HCT116 (cell line): Measurements from ENCODE around the gene PHTF1. TPM values are rescaled to one million over a fixed set of nuclear protein-coding genes. Genes with fewer than 3 reads are reported as not detected.

Experiments used
- ATAC-seq: fragments of 200-7000 bp; cut with Tn5 transposase; 2 replicates; pipeline ENCODE4 v1.9.1; 2020; ENCODE audit warnings: mild to moderate bottlenecking, moderate library complexity
- BruUV-seq: library from RNA; stranded (reverse); fragments of 400-500 nt; replicated peaks from 2 replicates; lab custom pipeline; 2021; lab: Mats Ljungman, UMichigan
- CTCF ChIA-PET: fragments of 300-600 bp; sonication (Branson Sonifier 250); formaldehyde crosslinking; loops from one replicate; lab custom pipeline; 2021; ENCODE audit warnings: antibody characterized with exemption; lab: Charles Lee
- POLR2A ChIA-PET: fragments of 300-600, 350-600 bp; sonication (Branson Sonifier 250); formaldehyde crosslinking; loops from one replicate; lab custom pipeline; 2021; ENCODE audit warnings: antibody characterized with exemption; lab: Charles Lee
- RAD21 ChIA-PET, 2 experiments: fragments of 300-600 bp; sonication (Branson Sonifier 250); formaldehyde crosslinking; loops; one replicate each; lab custom pipeline; 2023; ENCODE audit warnings: low total read pairs in 2 of 2; ENCODE audit not compliant: uncharacterized antibody in 2 of 2, unreplicated experiment in 2 of 2, low non-redundant PET in 1 of 2; lab: Charles Lee
- DNase-seq: peaks from one replicate; pipeline ENCODE4 v3.0.0-alpha.2; 2010; ENCODE audit warnings: low read depth, low spot score
- H2AFZ ChIP-seq: fragments of 200-600 bp; shearing (Covaris generic), sonication (generic); 2 replicates; pipeline ENCODE4 v1.6.1; 2017; ENCODE audit warnings: low read depth, mixed run types, mixed read lengths, antibody characterized with exemption, low read length; ENCODE audit not compliant: poor library complexity, severe bottlenecking
- H3K27ac ChIP-seq: 2 replicates; pipeline ENCODE4 v1.5.1; 2012; ENCODE audit warnings: low read depth, low read length
- H3K27me3 ChIP-seq: fragments of 200-600 bp; sonication (generic); 2 replicates; pipeline ENCODE4 v1.6.1; 2016; ENCODE audit warnings: mixed run types, low read length, mixed read lengths; ENCODE audit not compliant: insufficient read depth
- H3K36me3 ChIP-seq, 2 experiments: fragments of 200-500 bp in 1 of 2; fragments of 200-600 bp in 1 of 2; sonication (Bioruptor generic) in 1 of 2; sonication (generic) in 1 of 2; 2 replicates each; pipeline versions ENCODE4 v1.5.1 to v1.6.1; 2014 to 2016; ENCODE audit warnings: low read length in 2 of 2, inconsistent platforms in 1 of 2, mixed read lengths in 1 of 2, mixed run types in 1 of 2; ENCODE audit not compliant: insufficient read depth in 2 of 2, control insufficient read depth in 1 of 2
- H3K4me1 ChIP-seq, 2 experiments: fragments of 200-600 bp in 1 of 2; sonication (generic) in 1 of 2; 2 replicates each; pipeline versions ENCODE4 v1.5.1 to v1.6.1; 2012 to 2017; ENCODE audit warnings: low read length in 2 of 2, inconsistent platforms in 1 of 2, mild to moderate bottlenecking in 1 of 2, mixed read lengths in 1 of 2, mixed run types in 1 of 2, moderate library complexity in 1 of 2; ENCODE audit not compliant: insufficient read depth in 2 of 2, control insufficient read depth in 1 of 2
- H3K4me2 ChIP-seq: fragments of 200-600 bp; sonication (generic); 2 replicates; pipeline ENCODE4 v1.6.1; 2017; ENCODE audit warnings: mixed run types, low read length, mixed read lengths
- H3K4me3 ChIP-seq, 2 experiments: fragments of 200-600 bp in 1 of 2; sonication (generic) in 1 of 2; replicated peaks in 1 of 2; 2 replicates each; pipeline ENCODE4 v1.5.1; 2011 to 2016; ENCODE audit warnings: low read length in 2 of 2, control low read depth in 1 of 2, low read depth in 1 of 2, mild to moderate bottlenecking in 1 of 2, mixed read lengths in 1 of 2, mixed run types in 1 of 2
- H3K79me2 ChIP-seq: fragments of 200-600 bp; sonication (generic); 2 replicates; pipeline ENCODE4 v1.6.1; 2017; ENCODE audit warnings: mild to moderate bottlenecking, mixed run types, low read length, moderate library complexity, mixed read lengths; ENCODE audit not compliant: insufficient read depth
- H3K9ac ChIP-seq: fragments of 200-600 bp; sonication (generic); 2 replicates; pipeline ENCODE4 v1.6.1; 2016; ENCODE audit warnings: low read length, mixed read lengths
- H3K9me2 ChIP-seq: fragments of 200-600 bp; sonication (generic), shearing (Covaris generic); 2 replicates; pipeline ENCODE4 v1.6.1; 2017; ENCODE audit warnings: mixed run types, mild to moderate bottlenecking, moderate library complexity; ENCODE audit not compliant: insufficient read depth
- H3K9me3 ChIP-seq, 2 experiments: fragments of 200-500 bp in 1 of 2; fragments of 200-600 bp in 1 of 2; sonication (Bioruptor generic) in 1 of 2; sonication (generic) in 1 of 2; 2 replicates each; pipeline ENCODE4 v1.6.1; 2014 to 2017; ENCODE audit warnings: low read length in 2 of 2, mixed read lengths in 2 of 2, inconsistent platforms in 1 of 2, low read depth in 1 of 2, mild to moderate bottlenecking in 1 of 2, mixed run types in 1 of 2, moderate library complexity in 1 of 2; ENCODE audit not compliant: control insufficient read depth in 1 of 2, insufficient read depth in 1 of 2
- H4K20me1 ChIP-seq: fragments of 200-600 bp; sonication (generic), shearing (Covaris generic); 2 replicates; pipeline ENCODE4 v1.6.1; 2017; ENCODE audit warnings: mixed run types, mild to moderate bottlenecking, moderate library complexity; ENCODE audit not compliant: insufficient read depth
- CTCF ChIP-seq, 3 experiments: fragments of 200-600 bp in 1 of 3; sonication (generic) in 1 of 3; IDR thresholded peaks in 2 of 3; conservative IDR thresholded peaks in 1 of 3; 2 replicates each; pipeline ENCODE4 v1.5.1; 2012 to 2017; ENCODE audit warnings: low read depth in 2 of 3, low read length in 2 of 3, antibody characterized with exemption in 1 of 3, borderline replicate concordance in 1 of 3, control low read depth in 1 of 3, mild to moderate bottlenecking in 1 of 3, mixed read lengths in 1 of 3, mixed run types in 1 of 3, moderate library complexity in 1 of 3; ENCODE audit not compliant: insufficient read depth in 1 of 3
- EGR1 ChIP-seq: IDR thresholded peaks from 2 replicates; pipeline ENCODE4 v1.6.1; 2012; ENCODE audit warnings: low read depth
- ELF1 ChIP-seq: IDR thresholded peaks from 2 replicates; pipeline ENCODE4 v1.6.1; 2012; ENCODE audit warnings: low read depth, borderline replicate concordance
- FOSL1 ChIP-seq: IDR thresholded peaks from 2 replicates; pipeline ENCODE4 v1.6.1; 2012; ENCODE audit warnings: low read depth
- JUND ChIP-seq: IDR thresholded peaks from 2 replicates; pipeline ENCODE4 v1.6.1; 2012
- MAX ChIP-seq: IDR thresholded peaks from 2 replicates; pipeline ENCODE4 v1.6.1; 2012
- POLR2AphosphoS5 ChIP-seq: IDR thresholded peaks from 2 replicates; pipeline ENCODE4 v1.6.1; 2011; ENCODE audit warnings: mild to moderate bottlenecking, low read depth, low read length, moderate library complexity
- RAD21 ChIP-seq: IDR thresholded peaks from 2 replicates; pipeline ENCODE4 v1.6.1; 2012; ENCODE audit warnings: low read depth, mild to moderate bottlenecking
- REST ChIP-seq: IDR thresholded peaks from 2 replicates; pipeline ENCODE4 v1.6.1; 2012; ENCODE audit warnings: low read depth
- SP1 ChIP-seq: IDR thresholded peaks from 2 replicates; pipeline ENCODE4 v1.6.1; 2012; ENCODE audit warnings: low read depth
- SRF ChIP-seq: IDR thresholded peaks from 2 replicates; pipeline ENCODE4 v1.6.1; 2012; ENCODE audit warnings: low read depth
- ZFX ChIP-seq: fragments of 450-650 bp; IDR thresholded peaks from 2 replicates; pipeline ENCODE4 v1.6.1; 2017
- ZNF274 ChIP-seq: fragments of 200-500 bp; sonication (Bioruptor generic); IDR thresholded peaks from 2 replicates; pipeline ENCODE4 v1.6.1; 2014; ENCODE audit warnings: mild to moderate bottlenecking, low read depth, low read length, inconsistent platforms
- intact Hi-C: fragments of 100-400 bp; cut with micrococcal nuclease; formaldehyde crosslinking; loops from 2 replicates; pipeline ENCODE4 v1.10.0; 2022
- total RNA-seq: library from RNA; stranded (reverse); gene quantifications from one replicate; pipeline ENCODE4 v1.2.1, GENCODE V29; 2021; ENCODE audit not compliant: unreplicated experiment

PHTF1 gene
- total RNA-seq, 1 experiment from 2014 or later: 11.4 TPM

- RAD21 ChIA-PET: no interaction called here
- POLR2A ChIA-PET: no interaction called here
- no peak overlapping the region for H3K9ac ChIP-seq
Measured at GRCh38 chr1:113692824-113693431, 66.4 kb downstream of the PHTF1 start.

More at GRCh38 chr1:113692824-113693431, 66.4 kb downstream of the PHTF1 start:
- Histone ChIP-seq H3K4me1 (no peaks in the 10 kb centered on the region), H3K4me3 (no peak overlapping the region), H2AFZ (no peak overlapping the region), H3K27me3 (no peaks in the 10 kb centered on the region), H3K36me3 (peaks cover 0 to 4% of the 10 kb centered on the region in 2 experiments; a peak in 1 of 4 replicates), H3K9me2 (no peaks in the 10 kb centered on the region), H3K9me3 (peaks cover 9 to 11% of the 10 kb centered on the region in 2 experiments; a peak in 2 of 4 replicates), H3K27ac (no peak overlapping the region), H4K20me1 (no peaks in the 10 kb centered on the region), H3K79me2 (no peaks in the 10 kb centered on the region), H3K4me2 (no peak overlapping the region)
- CTCF ChIA-PET: no interaction called here
- ATAC-seq: no peak
- no TSS peak for BruUV-seq
- no peak for DNase-seq
- intact Hi-C loops: no loop called here
- TF ChIP-seq POLR2AphosphoS5 (no peak), CTCF (IDR thresholded peaks at IDR 0.05 in 2 of 3, conservative IDR thresholded peaks at IDR 0.05 in 1 of 3; ENCODE audit: borderline replicate concordance in 1 of 3, insufficient read depth in 1 of 3, low read depth in 2 of 3, low read length in 2 of 3) (no peak), REST (no peak), ELF1 (no peak), FOSL1 (no peak), MAX (no peak), ZNF274 (no peak), SP1 (no peak), JUND (no peak), SRF (no peak), ZFX (no peak), EGR1 (no peak), RAD21 (no peak)
